IMR-90 (cell line): ENCODE measurements around the gene NCKAP5.

Experiments used
- BHLHE40 ChIP-seq: fragments of 150-350 bp; IDR thresholded peaks from 2 replicates; pipeline ENCODE4 v1.6.1; 2016; ENCODE audit warnings: mild to moderate bottlenecking, low read depth, low read length
- FOS ChIP-seq: fragments of 150-350 bp; IDR thresholded peaks from 2 replicates; pipeline ENCODE4 v1.6.1; 2016; ENCODE audit warnings: low read depth, low read length
- MAFK ChIP-seq: IDR thresholded peaks from 2 replicates; pipeline ENCODE4 v1.6.1; 2012; ENCODE audit warnings: low read depth, low read length, improper control_type of control experiment
- MAZ ChIP-seq: IDR thresholded peaks from 2 replicates; pipeline ENCODE4 v1.6.1; 2012; ENCODE audit warnings: low read depth, mild to moderate bottlenecking, low read length, improper control_type of control experiment, moderate library complexity, borderline replicate concordance
- MXI1 ChIP-seq: IDR thresholded peaks from 2 replicates; pipeline ENCODE4 v1.6.1; 2012; ENCODE audit warnings: low read depth, mild to moderate bottlenecking, low read length, moderate library complexity, borderline replicate concordance
- NFE2L2 ChIP-seq: fragments of 150-350 bp; IDR thresholded peaks from 2 replicates; pipeline ENCODE4 v1.6.1; 2016; ENCODE audit warnings: low read depth, mild to moderate bottlenecking, low read length
- POLR2A ChIP-seq: IDR thresholded peaks from 2 replicates; pipeline ENCODE4 v1.6.1; 2012; ENCODE audit warnings: mild to moderate bottlenecking, low read depth, low read length
- RAD21 ChIP-seq: IDR thresholded peaks from 2 replicates; pipeline ENCODE4 v1.6.1; 2012; ENCODE audit warnings: low read length, improper control_type of control experiment
- TF ChIP-seq, protein P1 (sequence below): conservative IDR thresholded peaks from 2 replicates; pipeline ENCODE4 v1.5.1; 2012; ENCODE audit warnings: mild to moderate bottlenecking, low read depth, low read length, improper control_type of control experiment

DNA sequence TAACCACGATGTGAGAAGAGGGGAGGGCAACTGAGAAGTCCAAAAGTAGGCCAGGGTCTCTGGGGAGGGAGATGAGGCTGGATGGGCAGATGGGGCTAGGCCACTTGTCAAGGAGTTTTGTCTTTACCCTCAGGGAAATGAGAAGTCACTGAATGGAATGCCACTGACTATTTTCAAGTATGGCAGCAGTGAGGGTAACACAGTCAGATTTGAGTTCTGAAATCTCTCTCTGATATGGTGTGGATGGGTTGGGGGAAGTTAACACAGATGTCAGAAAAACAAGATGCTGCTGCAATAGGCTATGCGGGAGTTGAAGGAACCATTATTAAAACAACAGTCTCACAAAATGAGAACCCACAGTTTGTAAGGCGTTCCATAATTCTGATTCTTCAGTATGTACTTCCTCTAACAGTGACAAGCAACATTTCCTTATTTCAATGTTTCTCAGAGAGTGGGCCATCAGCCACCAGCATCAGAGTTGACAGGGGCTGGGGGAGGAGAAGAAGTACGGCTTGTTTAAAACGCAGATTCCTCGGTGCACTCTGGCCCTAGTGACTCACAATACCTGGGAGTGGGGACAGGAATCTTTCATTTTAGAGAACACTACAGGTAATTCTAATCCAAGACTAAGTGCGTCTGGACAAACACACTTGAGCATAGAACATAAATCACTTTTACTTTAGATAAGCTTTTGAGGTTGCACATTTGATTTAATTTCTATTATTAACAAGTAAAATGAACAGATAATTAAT lies 596.8 kb downstream of the NCKAP5 start:
- TF ChIP-seq, protein P1, sequence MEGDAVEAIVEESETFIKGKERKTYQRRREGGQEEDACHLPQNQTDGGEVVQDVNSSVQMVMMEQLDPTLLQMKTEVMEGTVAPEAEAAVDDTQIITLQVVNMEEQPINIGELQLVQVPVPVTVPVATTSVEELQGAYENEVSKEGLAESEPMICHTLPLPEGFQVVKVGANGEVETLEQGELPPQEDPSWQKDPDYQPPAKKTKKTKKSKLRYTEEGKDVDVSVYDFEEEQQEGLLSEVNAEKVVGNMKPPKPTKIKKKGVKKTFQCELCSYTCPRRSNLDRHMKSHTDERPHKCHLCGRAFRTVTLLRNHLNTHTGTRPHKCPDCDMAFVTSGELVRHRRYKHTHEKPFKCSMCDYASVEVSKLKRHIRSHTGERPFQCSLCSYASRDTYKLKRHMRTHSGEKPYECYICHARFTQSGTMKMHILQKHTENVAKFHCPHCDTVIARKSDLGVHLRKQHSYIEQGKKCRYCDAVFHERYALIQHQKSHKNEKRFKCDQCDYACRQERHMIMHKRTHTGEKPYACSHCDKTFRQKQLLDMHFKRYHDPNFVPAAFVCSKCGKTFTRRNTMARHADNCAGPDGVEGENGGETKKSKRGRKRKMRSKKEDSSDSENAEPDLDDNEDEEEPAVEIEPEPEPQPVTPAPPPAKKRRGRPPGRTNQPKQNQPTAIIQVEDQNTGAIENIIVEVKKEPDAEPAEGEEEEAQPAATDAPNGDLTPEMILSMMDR = no peak
- no peak for TF ChIP-seq POLR2A
- TF ChIP-seq FOS = no peak
- no peak for TF ChIP-seq MXI1
- no peak for TF ChIP-seq MAZ
- TF ChIP-seq NFE2L2 = no peak
- no peak for TF ChIP-seq RAD21
- TF ChIP-seq BHLHE40 = no peak
- no peak for TF ChIP-seq MAFK
